GM15510 (cell line): Measurements from ENCODE around the gene ZC3H6.
A peak's percentile ranks its signal among the peaks of the same experiment; 100 is the strongest.

Experiments used
- POLR2A ChIP-seq: IDR thresholded peaks from 3 replicates; pipeline ENCODE4 v1.6.1; 2011; ENCODE audit warnings: borderline replicate concordance; ENCODE audit not compliant: insufficient read length; ENCODE audit errors: extremely low read depth

Gene ZC3H6

GRCh38 chr2:112275311-112275886 lies at the start of gene ZC3H6:
Gene ZC3H6, plus strand, starts transcription at chr2:112275597. Its CDS starts 398 bp downstream, at chr2:112275995.
- peak; percentile 98 for TF ChIP-seq POLR2A

DNA sequence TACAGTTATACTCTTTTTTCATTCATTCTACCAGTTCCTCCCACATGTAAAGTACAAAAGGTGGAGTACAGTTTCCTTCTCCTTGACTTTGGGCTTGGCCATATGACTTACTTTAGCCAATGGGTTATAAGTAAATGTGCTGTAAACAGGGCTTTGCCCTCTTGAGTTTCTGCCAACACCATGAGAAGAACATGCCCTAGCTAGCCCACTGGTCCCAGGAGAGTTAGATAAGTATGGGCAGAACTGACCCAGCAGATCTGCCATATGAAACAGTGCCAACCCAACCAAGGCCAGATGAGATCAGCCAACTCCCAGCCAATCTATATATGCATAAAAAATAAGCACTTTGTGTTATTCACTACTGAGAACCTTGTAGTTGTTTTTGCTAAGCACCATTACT lies 46.0 kb upstream of the ZC3H6 start:
- no peak for TF ChIP-seq POLR2A

- TF ChIP-seq POLR2A, result no peak
These were observed 45.0 kb upstream of the ZC3H6 start for GRCh38 chr2:112230371-112230770.

DNA sequence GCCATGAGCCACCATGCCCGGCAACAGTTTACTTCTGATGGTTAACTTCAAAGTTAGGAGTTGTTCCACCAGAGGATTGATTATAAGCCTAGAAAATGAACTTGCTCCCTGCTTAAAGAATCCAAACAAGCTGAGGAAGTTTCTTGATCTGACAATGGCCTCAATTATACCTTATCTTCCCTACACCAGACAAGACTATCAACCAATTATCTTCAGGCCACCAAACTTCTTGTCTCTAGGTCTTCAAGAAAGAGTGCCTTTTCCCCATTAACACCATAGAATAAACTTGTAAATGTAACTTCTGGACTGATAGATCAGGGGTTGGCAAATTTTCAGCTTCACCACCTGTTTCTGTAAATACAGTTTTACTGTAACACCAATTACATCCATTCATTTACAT lies 35.5 kb upstream of the ZC3H6 start:
- TF ChIP-seq POLR2A, result no peak

- TF ChIP-seq POLR2A, result no peak
These were observed 33.0 kb upstream of the ZC3H6 start for GRCh38 chr2:112242384-112242783.

- TF ChIP-seq POLR2A, result no peak
These were observed 32.2 kb upstream of the ZC3H6 start for GRCh38 chr2:112243233-112243632.

GRCh38 chr2:112244854-112245253 lies 30.5 kb upstream of the ZC3H6 start:
- no peak for TF ChIP-seq POLR2A

DNA sequence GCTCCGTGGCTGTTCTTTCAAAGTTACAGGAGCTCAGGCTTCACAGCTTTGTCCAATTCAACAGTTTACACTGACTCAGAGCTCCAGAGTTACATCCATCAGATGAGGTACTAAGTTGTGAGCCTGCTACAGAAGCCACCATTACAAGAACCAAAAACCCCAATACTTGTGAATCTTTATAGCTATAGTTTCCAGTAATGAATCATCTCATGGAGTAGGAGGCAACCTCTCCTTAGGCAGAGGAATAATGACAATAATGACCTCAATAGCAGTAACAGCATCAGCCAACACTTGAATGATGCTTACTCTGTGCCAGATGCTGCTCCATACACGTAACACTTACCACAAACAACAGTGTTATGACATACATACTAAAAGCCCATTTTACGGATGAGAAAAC lies 24.1 kb upstream of the ZC3H6 start:
- no peak for TF ChIP-seq POLR2A

DNA sequence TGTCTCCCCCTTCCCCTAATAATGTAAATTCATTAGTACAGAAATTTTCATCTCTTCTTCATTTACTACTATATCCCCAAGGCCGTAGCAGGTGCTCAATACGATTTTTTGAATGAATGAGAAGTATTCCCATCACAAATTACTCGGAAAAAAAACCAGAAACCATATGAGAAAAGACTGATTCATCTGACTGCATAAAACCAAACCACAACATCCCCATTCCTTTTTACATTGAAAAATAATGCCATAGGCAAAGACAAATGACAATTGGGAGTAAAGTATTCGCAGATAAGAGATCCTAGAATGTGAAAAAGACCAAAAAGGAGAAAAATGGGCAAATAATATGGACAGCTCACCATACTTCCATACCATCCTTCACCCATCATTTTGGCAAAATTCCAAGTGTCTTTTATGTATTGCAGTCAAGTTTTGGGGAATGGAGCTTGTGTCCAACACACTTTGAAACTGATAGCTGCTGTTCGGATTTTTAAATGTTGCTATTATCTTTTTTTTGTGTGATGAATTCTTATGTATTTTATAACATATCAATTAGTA lies 22.1 kb upstream of the ZC3H6 start:
- no peak for TF ChIP-seq POLR2A

- peak; percentile 93 for TF ChIP-seq POLR2A
These were observed 20.7 kb upstream of the ZC3H6 start, which contains the start of gene ZC3H8 for GRCh38 chr2:112254466-112255240. Gene ZC3H8, minus strand, starts transcription at chr2:112255042. Its CDS starts 61 bp downstream, at chr2:112254981.

DNA sequence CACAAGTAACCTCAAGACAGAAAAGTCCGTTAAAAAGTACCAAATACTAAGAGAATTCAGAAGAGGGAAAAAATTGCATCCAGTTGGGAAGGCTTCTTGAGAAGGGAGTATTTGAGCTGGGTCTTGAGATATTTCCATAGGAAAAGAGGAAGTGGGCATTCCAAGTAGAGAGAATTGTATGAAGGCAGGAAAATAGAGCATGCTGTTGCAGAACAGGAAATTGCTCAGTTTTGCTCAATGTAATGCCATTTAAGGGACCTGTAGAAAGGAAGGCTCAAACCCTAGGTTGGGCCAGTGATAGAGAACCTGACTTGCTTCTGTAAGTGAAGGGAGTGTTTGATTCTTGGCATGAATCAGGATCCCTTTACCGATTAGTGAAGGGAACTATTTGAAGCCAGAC lies 19.5 kb upstream of the ZC3H6 start:
- TF ChIP-seq POLR2A, result no peak

DNA sequence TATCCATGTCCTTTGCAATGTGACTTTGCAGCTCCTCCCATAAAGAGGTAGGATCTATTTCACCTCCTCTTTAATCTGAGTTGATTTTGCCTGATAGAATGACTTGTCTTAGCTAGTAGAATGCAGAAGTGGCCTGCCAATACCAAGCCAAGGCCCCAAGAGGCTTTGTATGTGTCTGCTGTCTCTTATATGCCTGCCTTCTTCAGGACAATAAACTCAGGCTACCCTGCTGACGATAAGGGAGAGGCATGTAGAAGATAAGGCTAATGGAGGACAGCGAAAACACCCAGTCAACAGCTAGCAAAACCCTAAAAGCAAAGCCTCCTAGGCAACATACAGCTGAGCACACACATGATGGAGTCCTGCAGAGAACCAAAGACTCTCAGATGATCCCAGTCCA lies 18.7 kb upstream of the ZC3H6 start:
- no peak for TF ChIP-seq POLR2A

- TF ChIP-seq POLR2A, result no peak
These were observed 17.8 kb upstream of the ZC3H6 start for GRCh38 chr2:112257575-112257974.

DNA sequence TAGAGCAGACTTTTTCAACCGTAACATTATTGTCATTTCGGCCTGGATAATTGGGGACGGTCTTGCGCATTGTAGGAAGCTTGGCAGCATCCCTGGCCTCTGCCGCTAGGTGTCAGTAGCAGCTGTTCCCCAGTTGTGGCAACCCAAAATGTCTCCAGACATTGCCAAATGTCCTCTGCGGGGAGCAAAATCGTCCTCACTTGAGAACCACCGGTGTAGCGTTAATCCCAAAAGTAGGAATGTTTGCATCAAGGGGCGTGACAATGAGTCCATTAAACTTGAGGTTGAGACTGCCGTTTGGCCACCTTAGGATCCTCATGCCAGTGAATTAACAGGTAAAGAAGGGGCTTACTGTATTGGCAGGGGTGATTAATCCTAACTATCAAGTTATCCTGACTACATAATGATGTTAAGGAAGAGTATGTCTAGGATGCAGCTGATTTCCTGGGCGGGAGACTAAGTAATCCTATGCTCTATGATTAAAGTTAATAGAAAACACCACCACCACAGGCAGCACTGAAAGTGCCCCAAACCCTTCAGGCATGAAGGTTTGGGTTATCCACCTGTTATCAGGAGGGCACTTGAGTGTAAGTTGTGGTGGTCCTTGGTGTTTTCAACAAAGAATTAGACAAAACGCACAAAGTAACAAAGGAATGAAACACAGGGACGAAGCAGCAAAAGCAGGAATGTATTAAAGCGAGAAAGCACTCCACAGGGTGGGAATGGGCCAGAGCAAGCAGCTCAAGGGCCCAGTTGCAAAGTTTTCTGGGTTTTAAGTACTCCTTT lies 15.7 kb upstream of the ZC3H6 start:
- no peak for TF ChIP-seq POLR2A

DNA sequence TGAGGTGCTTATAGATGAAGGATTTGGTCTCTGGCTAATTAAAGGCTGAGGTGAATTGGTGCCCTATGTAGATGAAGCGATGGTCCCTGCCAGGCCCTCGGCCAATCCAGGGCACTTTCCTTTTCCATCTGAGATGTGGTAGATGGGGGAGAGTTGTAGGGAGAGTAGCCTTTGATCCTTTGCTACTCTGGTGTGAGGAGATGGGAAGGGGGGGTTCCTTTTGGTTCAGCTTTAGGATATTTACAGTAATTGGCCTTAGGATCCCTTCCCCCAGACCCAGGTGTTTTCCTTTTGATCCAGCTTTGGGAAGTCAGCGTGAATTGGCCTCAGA lies 15.1 kb upstream of the ZC3H6 start:
- no peak for TF ChIP-seq POLR2A
